OCI-LY7 (cell line): ENCODE results near the gene AGBL4. TPM values are rescaled to one million over a fixed set of nuclear protein-coding genes. Genes with fewer than 3 reads are reported as not detected.

ENCODE experiments used
- BruUV-seq: library from RNA; stranded (reverse); fragments of 400-500 nt; replicated peaks from 2 replicates; lab custom pipeline; 2021; lab: Mats Ljungman, UMichigan
- CTCF ChIA-PET: fragments of 300-600 bp; sonication (Branson Sonifier 250); formaldehyde crosslinking; loops from one replicate; lab custom pipeline; 2022; ENCODE audit warnings: antibody characterized with exemption; ENCODE audit not compliant: unreplicated experiment; lab: Charles Lee
- POLR2A ChIA-PET: fragments of 300-600 bp; sonication (Branson Sonifier 250); formaldehyde crosslinking; loops from one replicate; lab custom pipeline; 2022; ENCODE audit warnings: antibody characterized with exemption; lab: Charles Lee
- DNase-seq: peaks from one replicate; pipeline ENCODE4 v3.0.0-alpha.2; 2015; ENCODE audit warnings: low spot score
- H2AFZ ChIP-seq: fragments of 200-600 bp; sonication (generic), shearing (Covaris generic); 2 replicates; pipeline ENCODE4 v1.6.1; 2014; ENCODE audit warnings: mild to moderate bottlenecking, antibody characterized with exemption, low read length, moderate library complexity
- H3K27ac ChIP-seq: fragments of 200-600 bp; sonication (generic); 2 replicates; pipeline ENCODE4 v1.5.1; 2014; ENCODE audit warnings: mixed run types, low read depth, mild to moderate bottlenecking, moderate library complexity, low read length, inconsistent platforms; ENCODE audit not compliant: poor library complexity, severe bottlenecking
- H3K36me3 ChIP-seq: fragments of 200-600 bp; sonication (generic); 2 replicates; pipeline ENCODE4 v1.6.1; 2014; ENCODE audit warnings: mild to moderate bottlenecking, antibody characterized with exemption, low read length, moderate library complexity, mixed read lengths; ENCODE audit not compliant: insufficient read depth
- H3K4me1 ChIP-seq: fragments of 200-600 bp; sonication (generic); 2 replicates; pipeline ENCODE4 v1.5.1; 2014; ENCODE audit warnings: mild to moderate bottlenecking, low read length; ENCODE audit not compliant: insufficient read depth, poor library complexity, severe bottlenecking
- H3K4me2 ChIP-seq: fragments of 200-600 bp; sonication (generic); 2 replicates; pipeline ENCODE4 v1.6.1; 2014; ENCODE audit warnings: mild to moderate bottlenecking, low read length
- H3K4me3 ChIP-seq: fragments of 200-600 bp; sonication (generic); 2 replicates; pipeline ENCODE4 v1.5.1; 2014; ENCODE audit warnings: mild to moderate bottlenecking, low read depth, low read length; ENCODE audit not compliant: poor library complexity, severe bottlenecking
- H3K79me2 ChIP-seq: fragments of 200-600 bp; sonication (generic); 2 replicates; pipeline ENCODE4 v1.6.1; 2016; ENCODE audit warnings: low read depth, mild to moderate bottlenecking, low read length, moderate library complexity, mixed read lengths; ENCODE audit not compliant: insufficient read depth
- H3K9me2 ChIP-seq: fragments of 200-600 bp; sonication (generic); 2 replicates; pipeline ENCODE4 v1.6.1; 2016; ENCODE audit warnings: mild to moderate bottlenecking, low read length, mixed read lengths; ENCODE audit not compliant: insufficient read depth
- H3K9me3 ChIP-seq: fragments of 200-600 bp; sonication (generic); 2 replicates; pipeline ENCODE4 v1.6.1; 2014; ENCODE audit warnings: mild to moderate bottlenecking, mixed run types, low read length, mixed read lengths
- H4K20me1 ChIP-seq: fragments of 200-600 bp; sonication (generic); 2 replicates; pipeline ENCODE4 v1.6.1; 2014; ENCODE audit warnings: mild to moderate bottlenecking, antibody characterized with exemption, low read length, moderate library complexity, mixed read lengths; ENCODE audit not compliant: insufficient read depth
- CTCF ChIP-seq: fragments of 200-600 bp; sonication (generic); conservative IDR thresholded peaks from 2 replicates; pipeline ENCODE4 v1.5.1; 2014; ENCODE audit warnings: mild to moderate bottlenecking, antibody characterized with exemption, low read length, moderate library complexity, mixed read lengths
- EZH2phosphoT487 ChIP-seq: fragments of 200-600 bp; sonication (generic); IDR thresholded peaks from 2 replicates; pipeline ENCODE4 v1.6.1; 2018; ENCODE audit warnings: low read depth, borderline replicate concordance, mild to moderate bottlenecking, mixed run types, antibody characterized with exemption, low read length, moderate library complexity, mixed read lengths
- intact Hi-C: fragments of 100-400 bp; cut with micrococcal nuclease; formaldehyde crosslinking; loops from one replicate; pipeline ENCODE4 v1.10.0; 2022; ENCODE audit not compliant: unreplicated experiment
- total RNA-seq, 2 experiments: library from RNA; depleted of rRNA in 1 of 2; stranded (reverse); fragments of >200 nt in 1 of 2; shearing (Covaris generic) in 1 of 2; gene quantifications; 2 replicates each; pipeline ENCODE4 v1.2.3, GENCODE V29; 2014 to 2022

The AGBL4 gene
- total RNA-seq, 2 experiments from 2014 or later = not detected

DNA sequence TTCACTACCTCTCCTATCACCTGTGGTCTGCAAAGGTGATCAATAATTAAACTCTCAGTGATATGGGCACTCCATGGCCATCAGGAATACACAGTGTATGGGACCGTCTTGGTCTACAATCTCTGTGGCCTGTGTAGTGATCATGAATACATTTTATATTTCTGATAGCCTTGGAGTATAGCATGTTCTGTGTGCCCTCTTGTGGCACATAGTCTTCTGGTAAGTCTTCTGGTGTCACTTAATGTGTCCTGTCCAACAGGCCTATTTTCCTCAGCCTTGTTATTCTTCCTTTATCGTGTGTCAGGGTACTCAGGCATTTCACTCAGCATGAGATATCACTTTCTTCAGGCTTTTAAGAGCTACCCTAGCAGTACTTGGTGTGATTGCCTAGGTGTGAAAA lies 393.6 kb downstream of the AGBL4 start:
- H3K4me2 ChIP-seq = no peak overlapping the region
- POLR2A ChIA-PET = no interaction called here
- H3K4me1 ChIP-seq = no peaks in the 10 kb centered on the region
- intact Hi-C loops = no loop called here
- no peaks in the 10 kb centered on the region for H3K9me2 ChIP-seq
- H4K20me1 ChIP-seq = no peaks in the 10 kb centered on the region
- H3K9me3 ChIP-seq = no peaks in the 10 kb centered on the region
- BruUV-seq = no TSS peak
- TF ChIP-seq CTCF (no peak), EZH2phosphoT487 (no peak)
- no peaks in the 10 kb centered on the region for H3K36me3 ChIP-seq
- CTCF ChIA-PET = no interaction called here
- H2AFZ ChIP-seq = no peak overlapping the region
- no peak overlapping the region for H3K27ac ChIP-seq
- no peaks in the 10 kb centered on the region for H3K79me2 ChIP-seq
- H3K4me3 ChIP-seq = no peak overlapping the region
- no peak for DNase-seq

- H2AFZ ChIP-seq = no peak overlapping the region
- no peak overlapping the region for H3K27ac ChIP-seq
- no peaks in the 10 kb centered on the region for H3K4me1 ChIP-seq
- H3K9me2 ChIP-seq = no peaks in the 10 kb centered on the region
- intact Hi-C loops = no loop called here
- TF ChIP-seq EZH2phosphoT487 (no peak), CTCF (no peak)
- ChIA-PET CTCF (no interaction called here), POLR2A (no interaction called here)
- no peak overlapping the region for H3K4me2 ChIP-seq
- no peak for DNase-seq
- BruUV-seq = no TSS peak
- no peaks in the 10 kb centered on the region for H3K9me3 ChIP-seq
- H3K4me3 ChIP-seq = no peak overlapping the region
- H3K36me3 ChIP-seq = no peaks in the 10 kb centered on the region
- H3K79me2 ChIP-seq = no peaks in the 10 kb centered on the region
- H4K20me1 ChIP-seq = no peaks in the 10 kb centered on the region
These were observed 396.0 kb downstream of the AGBL4 start for GRCh38 chr1:49627781-49628180.

DNA sequence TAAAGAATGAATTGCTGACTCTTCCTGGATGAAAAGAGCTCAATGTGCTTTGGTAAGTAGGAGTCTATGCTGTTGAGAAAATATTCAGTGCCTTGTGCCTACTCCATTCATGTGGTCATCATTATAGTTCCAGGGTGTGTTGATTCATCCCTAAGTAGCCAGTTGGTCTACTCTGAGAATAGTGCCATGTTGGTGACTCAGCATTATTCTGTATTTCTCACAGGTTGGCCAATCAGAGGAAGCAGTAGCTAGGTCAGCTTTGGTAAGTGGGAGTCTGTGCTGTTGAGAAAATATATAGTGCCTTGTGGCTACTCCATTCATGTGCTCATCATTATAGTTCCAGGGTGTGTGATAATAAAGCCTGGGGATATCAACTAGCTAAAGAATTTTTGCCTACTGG lies 397.3 kb downstream of the AGBL4 start:
- DNase-seq = no peak
- POLR2A ChIA-PET = interaction anchor here (0.5 to 0.7 kb wide), 2 partner anchors 17 to 34 kb away, joined by 3 to 6 read pairs; no protein-coding TSS in a partner anchor
- no peaks in the 10 kb centered on the region for H3K9me2 ChIP-seq
- CTCF ChIA-PET = no interaction called here
- intact Hi-C loops = no loop called here
- no peak overlapping the region for H3K4me3 ChIP-seq
- TF ChIP-seq CTCF (no peak), EZH2phosphoT487 (no peak)
- no peaks in the 10 kb centered on the region for H3K36me3 ChIP-seq
- H2AFZ ChIP-seq = no peak overlapping the region
- no peak overlapping the region for H3K4me2 ChIP-seq
- no peak overlapping the region for H3K27ac ChIP-seq
- no peaks in the 10 kb centered on the region for H3K4me1 ChIP-seq
- H4K20me1 ChIP-seq = no peaks in the 10 kb centered on the region
- H3K79me2 ChIP-seq = no peaks in the 10 kb centered on the region
- H3K9me3 ChIP-seq = no peaks in the 10 kb centered on the region
- BruUV-seq = no TSS peak
